Renal pelvis (tissue), 4 donors: ENCODE results near the gene PSMB4. TPM values are rescaled to one million over a fixed set of nuclear protein-coding genes. Genes with fewer than 3 reads are reported as not detected.
"Not testable (repeated sequence)": the region's sequence is repeated elsewhere in the genome, so short reads cannot be mapped to it uniquely, and the experiment has no call there.

Source experiments
- DNase-seq: peaks from one replicate; pipeline ENCODE4 v3.0.0-alpha.2; 2013
- polyA plus RNA-seq, 3 donors: library from polyadenylated mRNA; unstranded; fragments of 120-200 nt; gene quantifications; one replicate each; pipeline ENCODE4 v1.2.1, GENCODE V29; 2013; ENCODE audit not compliant: insufficient read length in 3 of 3

Gene PSMB4
- polyA plus RNA-seq, 3 donors = 248 to 283 (median 257) TPM

DNA sequence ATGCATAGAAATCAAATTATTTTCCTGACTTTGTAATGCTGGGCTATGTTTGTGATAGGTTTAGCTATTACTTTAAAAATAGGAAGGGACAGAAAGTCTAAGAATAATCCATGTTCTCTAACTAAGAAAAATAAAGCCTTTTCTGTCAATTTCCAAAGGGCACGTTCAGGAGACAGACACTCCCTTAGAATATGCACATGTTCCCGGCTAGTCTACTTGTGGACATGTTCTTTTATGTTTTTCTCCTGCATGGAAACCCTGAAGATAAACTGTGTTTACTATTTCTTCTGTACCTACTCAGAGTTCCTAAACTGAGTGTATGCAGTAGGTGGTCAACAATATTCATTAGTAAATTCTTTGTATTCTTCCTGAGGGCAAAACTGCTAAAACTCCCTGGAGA is 12.5 kb downstream of the PSMB4 start:
- no peak for DNase-seq

DNA sequence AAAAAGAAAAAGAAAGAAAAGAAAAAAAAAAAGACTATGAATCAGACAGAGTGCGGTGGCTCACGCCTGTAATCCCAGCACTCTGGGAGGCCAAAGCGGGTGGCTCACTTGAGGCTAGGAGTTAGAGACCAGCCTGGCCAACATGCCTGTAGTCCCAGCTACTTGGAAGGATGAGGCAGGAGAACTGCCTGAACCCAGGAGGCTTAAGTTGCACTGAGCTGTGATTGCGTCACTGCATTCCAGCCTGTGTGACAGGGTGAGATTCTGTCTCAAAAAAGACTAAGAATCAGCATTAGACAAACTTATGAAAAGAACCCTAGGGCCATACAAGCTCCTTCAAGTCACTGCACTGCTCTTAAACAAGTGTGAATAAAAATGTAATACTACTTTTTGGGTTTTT is 16.9 kb downstream of the PSMB4 start:
- DNase-seq = no peak

DNA sequence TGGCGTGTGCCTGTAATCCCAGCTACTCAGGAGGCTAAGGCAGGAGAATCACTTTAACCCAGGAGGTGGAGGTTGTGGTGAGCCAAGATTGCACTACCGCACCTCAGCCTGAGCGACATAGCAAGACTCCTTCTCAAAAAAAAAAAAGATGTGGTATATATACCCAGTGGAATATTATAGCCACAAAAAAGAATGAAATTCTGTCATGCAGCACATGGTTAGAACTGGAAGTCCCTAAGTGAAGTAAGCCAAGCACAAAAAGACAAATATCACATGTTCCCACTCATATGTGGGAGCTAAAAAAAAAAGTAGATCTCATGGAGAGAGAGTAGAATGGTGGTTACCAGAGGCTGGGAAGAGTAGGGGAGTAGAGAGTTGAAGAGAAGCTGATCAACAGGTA is 18.7 kb downstream of the PSMB4 start:
- DNase-seq = no peak

DNA sequence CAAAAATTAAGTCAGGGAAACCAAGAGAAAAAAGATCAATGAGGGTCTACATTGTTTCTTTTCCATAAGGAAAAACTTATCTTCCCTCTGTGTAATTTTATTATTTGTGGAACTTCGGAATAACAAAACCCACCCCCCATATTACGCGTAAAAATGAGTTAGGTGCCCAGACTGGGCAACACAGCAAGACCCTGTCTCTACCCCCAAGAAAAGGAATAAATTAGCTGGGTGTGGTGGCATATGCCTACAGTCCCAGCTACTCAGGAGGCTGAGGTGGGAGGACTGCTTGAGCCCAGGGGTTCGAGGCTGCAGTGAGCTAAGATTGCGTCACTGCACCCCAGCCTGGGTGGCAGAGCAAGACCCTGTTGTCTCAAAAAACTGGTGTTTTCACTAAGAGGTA is 20.4 kb downstream of the PSMB4 start:
- DNase-seq = no peak

DNA sequence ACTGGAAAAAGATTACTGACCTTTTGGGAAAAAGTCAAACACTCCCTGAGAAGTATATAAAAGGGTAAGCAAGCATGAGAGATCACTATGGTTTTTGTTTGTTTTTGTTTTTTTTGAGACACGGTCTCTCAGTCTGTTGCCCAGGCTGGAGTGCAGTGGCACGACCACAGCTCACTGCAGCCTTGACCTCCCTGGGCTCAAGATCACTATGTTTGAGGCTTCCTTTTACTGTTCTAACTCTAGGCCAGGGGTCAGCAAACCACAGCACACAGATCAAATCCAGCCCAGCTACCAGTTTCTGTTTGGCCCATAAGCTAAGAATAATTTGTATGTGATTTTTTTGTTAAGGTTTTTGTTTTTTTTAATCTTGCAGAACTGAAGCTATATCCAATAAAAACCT is 25.7 kb downstream of the PSMB4 start:
- DNase-seq = no peak

GRCh38 chr1:151428068-151428467 is 28.7 kb downstream of the PSMB4 start:
- DNase-seq = no peak

- not testable (repeated sequence) for DNase-seq
Observed at GRCh38 chr1:151433827-151434226, 34.5 kb downstream of the PSMB4 start.

- DNase-seq = no peak
Observed at GRCh38 chr1:151435174-151435573, 35.8 kb downstream of the PSMB4 start.

DNA sequence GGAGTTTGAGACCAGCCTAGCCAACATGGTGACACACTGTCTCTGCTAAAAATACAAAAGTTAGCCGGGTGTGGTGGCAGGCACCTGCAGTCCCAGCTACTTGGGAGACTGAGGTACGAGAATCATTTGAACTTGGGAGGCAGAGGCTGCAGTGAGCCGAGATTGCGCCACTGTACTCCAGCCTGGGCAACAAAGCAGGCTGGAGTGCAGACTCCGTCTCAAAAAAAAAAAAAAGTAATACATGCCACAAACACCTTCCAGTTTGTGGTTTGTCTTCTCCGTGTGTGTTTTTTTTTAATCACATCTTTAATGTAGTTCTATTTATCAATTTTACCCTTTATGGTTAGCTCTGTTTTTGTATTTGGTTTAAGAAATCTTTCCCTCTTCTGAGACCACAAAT is 37.6 kb downstream of the PSMB4 start:
- DNase-seq = no peak

- peak; percentile 23 for DNase-seq
Observed at GRCh38 chr1:151437396-151437795, 38.0 kb downstream of the PSMB4 start.

DNA sequence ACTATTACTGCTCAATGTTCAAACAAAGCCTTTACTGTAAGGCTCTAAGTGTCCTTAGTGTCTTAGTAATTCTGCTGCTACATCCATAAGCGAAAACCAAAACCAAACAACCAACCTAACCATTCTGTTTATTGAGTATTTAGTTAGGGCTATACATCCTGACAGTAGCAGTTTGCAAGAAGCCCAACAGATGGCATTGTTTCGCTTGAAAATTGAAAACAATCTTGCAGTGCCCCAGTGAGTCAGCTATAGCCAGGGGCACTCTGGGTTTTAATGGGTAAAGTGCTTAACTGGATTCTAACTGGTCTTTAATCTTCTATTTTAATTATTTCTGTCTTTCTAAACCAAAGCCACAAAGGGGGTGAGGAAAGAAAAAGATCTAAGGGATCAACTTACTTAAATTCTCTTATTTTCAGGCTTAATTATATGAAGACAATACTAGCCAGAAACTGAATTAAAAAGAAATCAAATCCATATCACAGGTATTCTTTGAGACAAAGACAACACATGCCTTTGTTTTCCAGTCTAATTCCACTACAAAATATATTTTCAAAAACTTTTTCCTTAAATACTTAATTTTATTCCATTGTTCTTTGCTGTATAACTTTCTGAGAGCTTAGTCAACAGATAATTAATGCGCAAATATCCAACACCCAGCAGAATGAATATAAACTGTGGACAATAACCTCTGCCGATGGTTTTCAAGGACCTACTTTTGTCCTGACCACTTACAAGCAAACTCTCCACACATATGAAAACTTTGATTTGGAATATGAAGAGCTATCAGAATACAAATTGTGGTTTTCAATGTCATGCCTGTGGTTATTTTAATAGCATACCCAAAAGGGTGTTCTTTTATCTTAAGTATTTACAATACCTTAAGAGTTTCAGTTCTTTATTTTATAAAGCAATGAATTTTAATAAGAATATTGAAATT is 44.7 kb downstream of the PSMB4 start:
- peak; percentile 58 for DNase-seq

DNA sequence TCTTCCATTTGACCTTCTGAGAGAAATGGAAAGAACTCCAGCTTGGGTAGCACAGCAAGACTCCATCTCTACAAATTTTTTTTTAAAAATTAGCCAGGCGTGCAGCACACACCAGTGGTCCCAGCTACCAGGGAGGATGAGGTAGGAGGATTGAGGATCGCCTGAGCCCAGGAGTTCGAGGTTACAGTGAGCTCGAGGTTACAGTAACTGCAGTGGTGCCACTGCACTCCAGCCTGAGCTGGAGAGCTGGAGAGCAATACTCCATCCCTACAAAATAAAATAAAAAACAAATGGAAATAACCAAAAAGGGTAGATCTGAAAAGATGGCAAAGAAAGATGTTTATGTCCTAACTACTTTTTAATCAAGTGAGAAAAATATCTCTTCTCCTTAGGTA is 45.4 kb downstream of the PSMB4 start:
- DNase-seq = no peak

DNA sequence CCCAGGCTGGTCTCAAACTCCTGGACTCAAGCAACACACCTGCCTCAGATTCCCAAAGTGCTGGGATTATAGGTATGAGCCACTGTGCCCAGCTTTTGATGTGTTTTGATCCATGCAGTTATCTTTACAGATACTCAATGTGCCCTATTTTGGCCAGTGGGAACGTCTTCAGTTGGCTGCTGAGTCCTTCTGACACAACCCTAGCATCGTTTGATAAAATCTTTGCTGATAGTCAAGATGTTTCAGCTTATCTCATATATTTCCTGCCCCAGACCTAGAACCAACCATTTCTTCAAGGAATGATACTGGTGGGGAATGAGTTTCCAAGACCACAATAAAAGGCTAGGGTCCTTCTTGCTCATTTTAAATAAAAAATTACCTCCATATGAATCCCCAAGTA is 48.3 kb downstream of the PSMB4 start:
- no peak for DNase-seq

Other genes starting within 250 kb of the PSMB4 start
- gene TNFAIP8L2, start 242.9 kb upstream of the PSMB4 start, polyA plus RNA-seq = 1 to 10 TPM; 1.2 to 2.1 (median 1.3) TPM
- 10 to 100 TPM; 16.5 to 17.3 (median 16.7) TPM for gene LYSMD1, start 233.7 kb upstream of the PSMB4 start, polyA plus RNA-seq
- 10 to 100 TPM; 41.1 to 45.6 (median 45.2) TPM for gene SCNM1, start 233.4 kb upstream of the PSMB4 start, polyA plus RNA-seq
- gene TMOD4, start 223.6 kb upstream of the PSMB4 start, polyA plus RNA-seq = 1 to 10 TPM; 1.1 to 2.4 (median 1.5) TPM
- gene VPS72, start 209.4 kb upstream of the PSMB4 start, polyA plus RNA-seq = 10 to 100 TPM; 72.3 to 75.9 (median 73.5) TPM
- gene PIP5K1A, start 201.0 kb upstream of the PSMB4 start, polyA plus RNA-seq = 10 to 100 TPM; 61.7 to 89.4 (median 74.3) TPM
- 100 to 1,000 TPM; 166 to 188 (median 183) TPM for gene PSMD4, start 144.8 kb upstream of the PSMB4 start, polyA plus RNA-seq
- gene ZNF687, start 117.3 kb upstream of the PSMB4 start, polyA plus RNA-seq = 10 to 100 TPM; 25.2 to 30.0 (median 27.5) TPM
- gene PI4KB, start 72.2 kb upstream of the PSMB4 start, polyA plus RNA-seq = 10 to 100 TPM; 63.5 to 72.7 (median 70.2) TPM
- gene RFX5, start 52.3 kb upstream of the PSMB4 start, polyA plus RNA-seq = 10 to 100 TPM; 42.7 to 47.1 (median 42.8) TPM
- gene SELENBP1, start 26.9 kb upstream of the PSMB4 start, polyA plus RNA-seq = 10 to 100 TPM; 49.4 to 51.2 (median 50.7) TPM
- gene POGZ, start 59.9 kb downstream of the PSMB4 start, polyA plus RNA-seq = 100 to 1,000 TPM in 2 of 3 donors, 10 to 100 TPM in 1; 94.8 to 158 (median 150) TPM
- gene CGN, start 111.8 kb downstream of the PSMB4 start, polyA plus RNA-seq = 10 to 100 TPM; 44.1 to 58.9 (median 50.9) TPM
- gene TUFT1, start 140.7 kb downstream of the PSMB4 start, polyA plus RNA-seq = 10 to 100 TPM in 2 of 3 donors, 1 to 10 TPM in 1; 8.8 to 14.1 (median 11.7) TPM
- gene SNX27, start 212.5 kb downstream of the PSMB4 start, polyA plus RNA-seq = 10 to 100 TPM; 18.4 to 28.1 (median 27.0) TPM